Ecto neural progenitor cell (in vitro differentiated cells): ENCODE measurements around the gene ZNF385A.

Experiments
- DNase-seq: peaks from one replicate; pipeline ENCODE4 v3.0.0-alpha.2; 2018; ENCODE audit warnings: low spot score

Gene ZNF385A

GRCh38 chr12:54392485-54393206, 8.1 kb upstream of the ZNF385A start:
- no peak for DNase-seq

DNA sequence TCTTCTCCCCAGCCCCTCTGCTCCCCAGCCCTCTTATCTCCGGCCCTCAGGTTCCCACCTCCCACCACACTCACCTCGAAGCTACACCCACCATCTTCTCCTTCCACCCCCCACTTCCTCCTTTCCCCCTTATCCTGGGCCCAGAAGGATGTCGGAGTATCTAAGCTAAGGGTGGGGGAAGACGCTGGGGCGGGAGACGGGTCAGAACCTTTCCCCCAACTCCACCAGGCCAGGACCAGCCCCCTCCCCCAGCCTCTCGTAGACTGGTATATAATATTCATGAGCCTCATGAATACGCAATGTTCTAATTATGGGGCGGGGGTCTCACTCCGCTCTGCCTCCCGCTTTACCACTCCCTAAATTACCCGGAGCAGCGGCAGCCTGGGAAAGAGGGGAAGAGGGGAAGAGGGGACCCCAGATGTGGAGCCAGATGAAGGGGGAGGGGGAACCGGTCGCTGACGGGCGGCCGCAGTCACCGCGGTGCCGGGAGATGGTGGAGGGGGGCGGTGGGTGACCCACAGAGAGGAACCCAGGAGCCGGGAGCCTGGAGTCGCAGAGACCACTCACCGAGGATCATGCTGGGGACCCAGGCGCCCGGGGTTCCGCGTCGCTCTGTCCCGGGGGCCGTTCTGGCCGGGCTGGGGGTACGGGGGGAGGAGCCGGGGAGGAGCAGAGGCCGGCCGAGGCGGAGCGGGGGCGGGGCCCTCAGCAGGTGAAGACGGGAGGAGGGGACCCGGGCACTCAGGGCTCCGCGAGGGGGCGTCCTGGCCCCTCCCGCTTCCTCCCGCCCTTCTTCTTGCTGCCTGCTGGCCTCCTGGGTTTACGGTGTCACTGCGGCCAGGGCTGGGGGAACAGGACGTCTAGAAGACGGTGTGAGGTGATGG, 6.4 kb upstream of the ZNF385A start:
- DNase-seq, result peak; percentile 91

- DNase-seq, result peak; percentile 76
Measured at GRCh38 chr12:54390176-54390667, 5.7 kb upstream of the ZNF385A start.

DNA sequence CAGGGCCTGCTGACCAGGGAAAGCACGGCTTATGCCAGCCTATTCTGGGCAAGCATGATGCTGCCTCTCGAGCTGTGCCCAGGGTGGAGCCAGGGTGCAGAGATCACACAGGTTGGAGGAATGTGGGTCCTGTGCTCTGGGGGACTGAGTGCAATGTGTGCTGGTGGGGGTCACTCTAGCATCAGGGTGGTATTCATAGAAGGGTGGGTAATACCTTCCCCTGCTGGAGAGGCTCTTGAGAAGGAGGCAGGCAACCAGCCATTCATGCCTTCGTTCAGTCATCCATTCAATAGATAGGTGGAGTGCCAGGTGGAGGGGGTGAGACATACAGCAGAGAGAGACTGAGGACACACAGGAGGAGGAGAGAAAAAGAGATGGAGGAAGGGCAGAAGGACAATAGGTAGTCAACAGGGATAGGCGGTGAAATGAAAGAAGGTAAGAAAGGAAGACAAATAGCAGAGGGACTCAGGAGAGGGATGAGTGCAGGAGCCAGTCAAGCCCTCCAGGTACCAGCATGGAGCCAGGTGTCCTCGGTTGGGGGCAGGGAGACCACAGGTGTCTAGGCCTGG, 5.2 kb upstream of the ZNF385A start:
- no peak for DNase-seq

GRCh38 chr12:54389134-54389508, 4.6 kb upstream of the ZNF385A start:
- DNase-seq, result no peak

DNA sequence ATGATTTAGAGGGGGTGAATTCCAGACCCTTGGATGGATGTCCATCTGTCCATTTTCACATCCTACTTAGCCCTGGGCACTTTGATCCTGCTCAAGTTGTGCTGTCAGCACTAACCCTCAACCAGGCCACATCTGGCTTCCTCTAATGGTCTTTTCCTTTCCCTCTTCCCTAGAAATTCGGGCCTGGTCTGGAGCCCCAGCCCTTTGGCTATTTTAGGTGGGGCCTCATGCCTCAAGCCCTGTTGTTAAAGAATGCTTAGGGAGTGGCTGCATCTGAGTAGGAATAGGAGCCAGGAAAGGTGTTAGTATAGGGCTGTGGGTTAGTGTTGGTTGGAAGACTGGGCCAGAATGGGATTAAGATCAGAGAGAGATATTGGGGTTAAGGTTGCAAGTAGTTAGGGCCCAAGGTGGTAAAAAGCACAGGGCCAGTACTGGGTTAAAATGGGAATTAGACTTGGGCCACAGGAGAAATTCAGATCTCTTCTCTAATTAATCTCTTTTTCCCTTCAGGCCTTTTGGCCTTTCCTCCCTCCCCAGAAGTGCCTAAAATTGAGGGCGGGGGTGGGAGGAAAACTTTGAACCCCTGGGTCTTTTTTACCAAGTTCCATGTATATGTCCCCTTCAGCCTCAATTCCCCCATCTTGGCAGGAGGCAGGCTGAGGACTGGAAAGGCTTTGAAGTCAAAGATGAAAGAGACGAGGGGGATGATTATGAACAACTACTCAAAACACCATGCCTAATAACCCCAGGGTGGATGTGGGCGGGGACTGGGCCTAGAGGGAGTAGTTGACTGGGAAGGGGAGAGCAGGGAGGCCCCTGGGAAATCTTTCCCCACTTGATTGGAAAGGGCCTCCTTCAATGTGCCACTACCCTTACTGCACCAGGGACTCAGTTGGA, 4.0 kb upstream of the ZNF385A start:
- no peak for DNase-seq

DNA sequence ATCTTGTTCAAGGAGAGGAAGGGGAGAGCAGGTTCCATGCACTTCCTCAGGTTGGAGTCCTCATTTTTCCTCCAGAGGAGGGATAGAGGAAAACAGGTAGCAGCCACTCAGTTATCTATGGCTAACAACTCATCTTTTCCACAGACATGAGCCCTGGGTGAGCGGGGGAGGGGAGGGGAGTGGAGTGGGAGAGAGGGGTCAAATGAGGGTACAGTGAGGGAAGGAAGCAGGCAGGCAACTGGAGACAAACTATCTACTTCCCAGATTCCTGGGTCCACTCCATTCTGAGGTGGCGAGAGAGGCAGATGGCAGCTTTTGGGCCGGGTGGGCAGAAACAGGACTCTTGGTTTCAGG, 2.6 kb upstream of the ZNF385A start:
- DNase-seq, result no peak

- DNase-seq, result no peak
Measured at GRCh38 chr12:54386403-54387113, 2.0 kb upstream of the ZNF385A start.

DNA sequence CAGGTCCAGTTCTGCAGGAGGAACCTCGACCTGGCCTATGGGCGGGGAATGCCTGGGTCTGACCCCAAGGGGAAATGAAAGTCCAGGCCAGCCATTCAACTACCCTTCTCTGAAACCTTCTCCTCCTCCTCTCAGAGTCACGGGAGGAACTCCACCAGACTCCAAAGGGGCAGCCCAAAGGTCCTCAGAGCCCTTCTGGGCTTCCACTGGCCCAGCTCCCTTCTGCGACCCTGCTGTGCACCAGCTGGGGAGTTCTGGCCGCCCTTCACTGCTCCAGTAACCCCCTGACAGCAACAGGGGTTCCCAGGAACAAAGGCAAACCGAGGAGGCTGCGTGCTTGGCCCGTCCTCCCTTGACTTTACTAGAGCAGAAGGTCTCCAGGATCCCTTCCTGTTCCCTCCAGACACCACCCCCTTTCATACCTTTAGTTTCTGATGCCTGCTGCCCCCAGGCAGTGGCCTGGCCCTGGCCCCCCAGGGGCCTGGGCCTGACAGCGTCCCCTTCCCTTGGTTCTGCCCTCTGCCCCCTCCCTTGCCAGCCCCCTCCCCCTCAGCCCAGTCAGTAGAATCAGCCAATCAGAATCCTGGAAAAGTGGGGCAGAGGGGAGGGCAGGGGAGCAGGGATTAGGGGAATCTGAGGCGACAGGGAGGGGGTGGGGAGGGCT, 850 bp upstream of the ZNF385A start:
- DNase-seq, result peak; percentile 67

- no peak for DNase-seq
Measured at GRCh38 chr12:54383041-54383609, 1.4 kb downstream of the ZNF385A start.

DNA sequence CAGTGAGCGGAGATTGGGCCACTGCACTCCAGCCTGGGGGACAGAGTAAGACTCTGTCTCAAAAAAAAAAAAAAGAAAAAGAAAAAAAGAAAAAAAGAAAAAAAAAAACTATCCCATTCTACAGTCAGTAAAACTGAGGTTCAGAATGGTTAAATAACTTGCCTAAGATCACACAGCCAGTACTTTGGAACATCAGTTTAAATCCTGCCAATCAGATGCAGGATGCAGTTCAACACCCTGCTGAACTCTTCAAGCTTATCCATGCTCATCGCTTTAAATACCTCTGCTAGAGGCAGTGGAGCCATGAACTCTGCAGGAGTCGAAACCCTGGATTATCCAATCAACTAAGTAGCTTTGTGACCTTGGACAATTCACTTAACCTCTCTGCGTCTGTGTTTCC, 3.4 kb downstream of the ZNF385A start:
- DNase-seq, result no peak

DNA sequence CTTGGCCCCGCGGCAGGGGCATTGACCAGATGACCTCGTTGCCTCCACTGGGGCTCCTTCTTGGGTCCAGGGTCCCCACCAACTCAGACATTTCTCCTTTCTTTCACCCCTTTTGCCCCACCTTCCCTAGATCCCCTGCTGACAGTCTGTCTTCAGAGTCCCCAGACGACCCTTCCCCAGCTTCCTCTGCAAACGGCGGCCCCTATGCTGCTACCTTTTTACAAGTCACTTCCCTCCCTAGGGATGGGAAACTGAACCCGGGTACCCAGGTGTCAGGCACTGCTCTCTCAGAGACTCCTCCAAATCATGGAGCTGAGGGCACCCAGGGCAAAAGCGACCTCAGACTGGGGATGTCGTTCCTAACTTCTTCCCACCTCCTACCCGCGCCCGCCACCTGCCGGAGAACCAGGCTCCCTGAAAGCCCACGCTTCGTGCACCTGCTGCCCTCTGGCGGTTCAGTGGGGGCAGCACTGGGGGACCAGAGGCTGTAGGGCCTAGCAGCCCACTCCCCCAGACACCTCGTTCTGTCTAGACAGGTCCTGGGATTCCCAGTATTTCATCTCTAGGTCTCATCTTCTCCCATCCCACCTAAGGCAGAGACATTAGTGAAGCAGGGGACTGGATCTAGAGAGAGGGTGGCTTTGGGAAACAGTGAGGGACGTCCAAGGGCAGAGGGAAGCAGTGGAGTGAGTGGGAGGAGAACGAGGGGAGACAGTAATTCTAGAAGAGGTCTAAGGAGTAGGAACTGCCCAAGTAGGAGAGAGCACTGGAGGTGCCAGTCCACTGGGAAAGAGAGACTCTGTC, 4.9 kb downstream of the ZNF385A start:
- DNase-seq, result peak; percentile 97

DNA sequence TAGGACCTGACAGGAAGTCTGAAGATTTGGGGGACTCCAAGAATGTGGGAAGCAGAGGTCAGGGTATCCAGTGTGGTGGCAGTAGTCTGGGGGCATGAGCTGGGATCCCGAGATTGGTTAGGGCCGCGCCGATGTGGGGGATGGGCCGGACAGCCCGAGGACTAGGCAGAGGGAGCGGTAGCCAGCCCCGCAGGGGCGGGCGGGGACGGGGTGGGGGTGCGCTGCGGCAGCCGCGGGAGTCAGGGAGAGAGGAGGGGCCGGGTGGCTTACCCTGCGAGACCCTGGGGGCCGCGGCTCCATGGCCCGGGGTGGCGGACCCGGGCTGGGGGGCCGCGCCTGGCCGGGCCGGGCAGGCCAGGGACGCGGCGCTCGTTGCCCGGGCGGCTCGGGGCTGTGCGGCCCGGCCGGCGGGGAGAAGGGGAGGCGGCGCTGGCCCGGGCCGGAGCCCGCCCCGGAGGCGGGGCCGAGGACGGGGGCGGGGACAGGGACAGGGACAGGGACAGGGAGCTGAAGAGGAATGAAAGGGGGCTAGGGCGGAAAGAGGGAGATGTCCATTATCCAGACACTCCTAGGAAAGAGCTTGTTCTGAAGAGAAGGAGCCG, 5.6 kb downstream of the ZNF385A start:
- peak; percentile 89 for DNase-seq

DNA sequence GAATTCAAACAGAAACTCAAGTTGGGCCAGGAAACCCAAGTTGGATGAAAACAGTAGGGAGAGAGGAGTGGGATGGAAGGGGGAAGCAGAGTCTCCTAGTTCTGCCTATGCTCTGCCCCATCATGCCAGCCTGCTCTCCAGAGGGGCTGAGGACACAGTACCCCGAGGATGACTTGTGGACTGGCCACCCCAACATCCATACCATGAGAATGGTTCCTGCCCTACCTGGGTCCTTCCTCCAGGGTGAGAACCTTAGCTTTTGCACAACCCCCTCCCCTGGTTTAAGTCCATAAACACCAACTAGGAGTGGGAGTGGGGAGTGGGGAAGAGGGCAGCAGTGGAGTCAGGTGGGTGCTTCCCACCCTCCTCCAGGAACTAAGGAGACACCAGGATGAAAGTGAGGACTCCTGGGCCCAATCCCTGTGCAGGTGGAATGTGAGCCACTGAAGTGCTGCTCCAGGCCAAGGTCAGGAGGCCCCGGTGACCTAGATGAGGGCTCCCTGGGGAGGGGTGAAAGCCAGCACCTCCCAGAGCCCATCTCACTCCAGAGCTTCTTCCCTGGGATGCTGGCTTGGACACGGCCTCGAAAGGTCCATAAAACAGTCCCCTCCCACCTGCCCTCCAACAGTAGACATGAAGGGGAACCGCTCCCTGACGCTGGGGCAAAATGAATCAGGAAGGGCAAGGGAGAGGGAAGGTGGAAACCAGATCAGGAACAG, 6.6 kb downstream of the ZNF385A start:
- no peak for DNase-seq

GRCh38 chr12:54377007-54377406, 7.5 kb downstream of the ZNF385A start:
- no peak for DNase-seq

- DNase-seq, result no peak
Measured at GRCh38 chr12:54376596-54376995, 7.9 kb downstream of the ZNF385A start.

GRCh38 chr12:54375259-54375579, 9.3 kb downstream of the ZNF385A start:
- no peak for DNase-seq

DNA sequence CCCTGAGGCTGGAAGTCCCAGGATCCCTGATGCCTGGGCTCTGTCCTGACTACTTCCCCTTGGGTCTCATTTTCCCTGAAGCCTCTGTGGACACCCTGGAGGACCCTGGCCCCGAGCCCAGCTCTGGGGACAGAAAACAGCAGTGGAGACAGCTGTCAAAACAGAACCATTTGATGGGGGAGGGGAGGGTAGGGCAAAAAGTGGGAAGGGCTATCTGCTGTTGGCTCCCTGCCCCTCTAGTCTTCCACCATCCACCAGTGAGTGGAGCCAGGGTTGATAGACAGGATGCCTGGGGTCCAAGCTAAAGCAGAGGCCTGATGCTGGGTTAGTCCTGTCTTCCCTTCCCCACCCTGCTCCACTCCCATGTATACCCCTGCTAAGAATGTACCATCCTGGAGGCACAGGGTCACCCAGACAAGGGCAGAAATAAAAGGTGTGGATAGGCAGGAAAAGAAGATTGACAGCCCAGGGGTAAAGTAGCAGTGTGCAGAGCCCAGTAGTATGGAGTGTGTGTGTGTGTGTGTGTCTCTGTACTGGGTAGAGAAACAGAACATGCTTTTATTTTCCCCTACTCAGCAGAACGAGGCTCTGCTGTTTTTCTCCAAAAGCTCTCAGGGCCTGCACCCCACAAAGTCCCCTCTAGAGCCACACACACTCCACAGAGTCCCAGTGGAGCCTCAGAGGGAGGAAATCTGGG, 9.8 kb downstream of the ZNF385A start:
- DNase-seq, result no peak
